ENCODE data around the gene NHERF1. TPM values are rescaled to one million over a fixed set of nuclear protein-coding genes. Genes with fewer than 3 reads are reported as not detected.

The NHERF1 gene
- total and polyA plus RNA-seq, 2 of the 4 experiments (the other 2 are of a cell fraction), result 3.8 to 11.8 TPM

DNA sequence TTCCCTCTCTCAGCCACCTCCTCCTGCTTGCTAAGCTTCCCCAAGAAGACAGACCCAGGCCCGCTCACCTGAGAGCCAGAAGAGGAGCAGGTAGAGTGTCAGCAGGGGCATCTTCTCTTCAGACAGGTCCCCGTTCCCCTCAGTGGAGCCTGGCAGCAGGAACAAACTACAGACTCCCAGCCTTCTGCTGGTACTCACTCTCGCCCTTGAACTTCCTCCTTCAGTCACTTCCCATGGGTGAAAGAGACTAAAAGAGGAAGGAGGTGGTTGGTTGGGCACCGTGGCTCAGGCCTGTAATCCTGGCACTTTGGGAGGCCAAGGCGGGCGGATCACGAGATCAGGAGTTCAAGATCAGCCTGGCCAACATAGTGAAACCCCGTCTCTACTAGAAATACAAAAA, 35.7 kb upstream of the NHERF1 start, which contains the start of gene CD300LF:
CD300LF (minus strand) TSS at position 168 of the 400 bp plus-strand sequence; CDS start at position 111, 57 bp downstream.
- Histone ChIP-seq H3K18ac (ENCODE audit: low read depth, low read length) (no peak within 1 kb of the TSS), H2BK5ac (ENCODE audit: low read depth, low read length, poor library complexity, severe bottlenecking) (no peak within 1 kb of the TSS), H3K4me3 (ENCODE audit: insufficient read depth, low read depth, low read length) (no peak within 1 kb of the TSS), H2AK9ac (replicated peaks; ENCODE audit: low read depth, low read length, poor library complexity) (no peak within 1 kb of the TSS), H2BK15ac (ENCODE audit: low read depth, low read length) (no peak within 1 kb of the TSS), H4K5ac (ENCODE audit: low read depth, low read length) (no peak within 1 kb of the TSS), H4K20me1 (ENCODE audit: insufficient read depth, low read length) (no peaks in the 10 kb centered on the region), H3K36me3 (ENCODE audit: control insufficient read depth, insufficient read depth, low read length) (no peaks in the 10 kb centered on the region), H3K4ac (ENCODE audit: low read depth, low read length) (no peak within 1 kb of the TSS), H3K4me1 (ENCODE audit: control insufficient read depth, insufficient read depth, low read length) (no peaks in the 10 kb centered on the region), H3K9me3 (ENCODE audit: control insufficient read depth, insufficient read depth, low read length) (no peaks in the 10 kb centered on the region), H3K27ac (ENCODE audit: insufficient read depth, low read length) (no peak within 1 kb of the TSS), H3K9me1 (ENCODE audit: insufficient read depth, low read length) (no peaks in the 10 kb centered on the region), H3K27me3 (ENCODE audit: control insufficient read depth, insufficient read depth, low read length) (peaks cover 1% of the 10 kb centered on the region), H4K91ac (ENCODE audit: insufficient read depth, low read depth, low read length) (no peak within 1 kb of the TSS), H3K9ac (ENCODE audit: low read depth, low read length) (no peak within 1 kb of the TSS), H3K56ac (ENCODE audit: extremely low read depth, insufficient read depth, low read length) (no peak within 1 kb of the TSS), H2BK120ac (ENCODE audit: low read depth, low read length) (no peak within 1 kb of the TSS), H3K23ac (ENCODE audit: low read depth, low read length) (no peak within 1 kb of the TSS), H3K14ac (replicated peaks; ENCODE audit: low read depth, low read length) (no peak within 1 kb of the TSS), H4K8ac (ENCODE audit: low read depth in 2 of 2, low read length in 2 of 2) (no peak within 1 kb of the TSS), H2BK20ac (ENCODE audit: low read depth, low read length) (no peak within 1 kb of the TSS), H3K4me2 (ENCODE audit: low read depth, low read length) (no peak within 1 kb of the TSS), H2AK5ac (ENCODE audit: low read depth, low read length) (no peak within 1 kb of the TSS), H3K79me1 (ENCODE audit: low read depth in 1 of 2, low read length in 2 of 2) (no peaks in the 10 kb centered on the region), H2AFZ (replicated peaks; ENCODE audit: low read length, poor library complexity) (peak within 1 kb of the TSS; percentile 43)
- intact Hi-C loops (cut with micrococcal nuclease) (no loop called here), dilution Hi-C loops (cut with HindIII; ENCODE audit: low sequenced_read_pairs, unreplicated experiment) (no loop called here), in situ Hi-C loops (cut with MboI; ENCODE audit: low sequenced_read_pairs) (no loop called here)
- no peak for DNase-seq
- no CpG with 5 or more reads among the region's 8 CpGs for WGBS, 2 experiments (ENCODE audit: extremely low coverage in 2 of 2, insufficient read length in 1 of 2)
- CTCF ChIA-PET, result no interaction called here
- BruUV-seq (replicated peaks), result no TSS peak
- TF ChIP-seq, protein P1, sequence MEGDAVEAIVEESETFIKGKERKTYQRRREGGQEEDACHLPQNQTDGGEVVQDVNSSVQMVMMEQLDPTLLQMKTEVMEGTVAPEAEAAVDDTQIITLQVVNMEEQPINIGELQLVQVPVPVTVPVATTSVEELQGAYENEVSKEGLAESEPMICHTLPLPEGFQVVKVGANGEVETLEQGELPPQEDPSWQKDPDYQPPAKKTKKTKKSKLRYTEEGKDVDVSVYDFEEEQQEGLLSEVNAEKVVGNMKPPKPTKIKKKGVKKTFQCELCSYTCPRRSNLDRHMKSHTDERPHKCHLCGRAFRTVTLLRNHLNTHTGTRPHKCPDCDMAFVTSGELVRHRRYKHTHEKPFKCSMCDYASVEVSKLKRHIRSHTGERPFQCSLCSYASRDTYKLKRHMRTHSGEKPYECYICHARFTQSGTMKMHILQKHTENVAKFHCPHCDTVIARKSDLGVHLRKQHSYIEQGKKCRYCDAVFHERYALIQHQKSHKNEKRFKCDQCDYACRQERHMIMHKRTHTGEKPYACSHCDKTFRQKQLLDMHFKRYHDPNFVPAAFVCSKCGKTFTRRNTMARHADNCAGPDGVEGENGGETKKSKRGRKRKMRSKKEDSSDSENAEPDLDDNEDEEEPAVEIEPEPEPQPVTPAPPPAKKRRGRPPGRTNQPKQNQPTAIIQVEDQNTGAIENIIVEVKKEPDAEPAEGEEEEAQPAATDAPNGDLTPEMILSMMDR (conservative IDR thresholded peaks at IDR 0.05; ENCODE audit: low read depth, low read length), result no peak
- TF ChIP-seq NFE2L2 (IDR thresholded peaks at IDR 0.05; ENCODE audit: low read depth, low read length), result no peak
- TF ChIP-seq CHD1 (IDR thresholded peaks at IDR 0.05; ENCODE audit: low read depth, low read length), result no peak
- no peak for TF ChIP-seq MXI1 (IDR thresholded peaks at IDR 0.05; ENCODE audit: borderline replicate concordance, low read depth, low read length)
- no peak for TF ChIP-seq MAFK (IDR thresholded peaks at IDR 0.05; ENCODE audit: low read depth, low read length)
- no peak for TF ChIP-seq RFX5 (IDR thresholded peaks at IDR 0.05; ENCODE audit: low read depth, low read length)
- TF ChIP-seq FOS (IDR thresholded peaks at IDR 0.05; ENCODE audit: low read depth, low read length), result no peak
- no peak for TF ChIP-seq BHLHE40 (IDR thresholded peaks at IDR 0.05; ENCODE audit: low read depth, low read length)
- no peak for TF ChIP-seq POLR2A (IDR thresholded peaks at IDR 0.05; ENCODE audit: low read depth, low read length)
- TF ChIP-seq, protein P2, sequence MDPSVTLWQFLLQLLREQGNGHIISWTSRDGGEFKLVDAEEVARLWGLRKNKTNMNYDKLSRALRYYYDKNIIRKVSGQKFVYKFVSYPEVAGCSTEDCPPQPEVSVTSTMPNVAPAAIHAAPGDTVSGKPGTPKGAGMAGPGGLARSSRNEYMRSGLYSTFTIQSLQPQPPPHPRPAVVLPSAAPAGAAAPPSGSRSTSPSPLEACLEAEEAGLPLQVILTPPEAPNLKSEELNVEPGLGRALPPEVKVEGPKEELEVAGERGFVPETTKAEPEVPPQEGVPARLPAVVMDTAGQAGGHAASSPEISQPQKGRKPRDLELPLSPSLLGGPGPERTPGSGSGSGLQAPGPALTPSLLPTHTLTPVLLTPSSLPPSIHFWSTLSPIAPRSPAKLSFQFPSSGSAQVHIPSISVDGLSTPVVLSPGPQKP (IDR thresholded peaks at IDR 0.05; ENCODE audit: borderline replicate concordance, low read depth, low read length), result no peak
- TF ChIP-seq RCOR1 (IDR thresholded peaks at IDR 0.05; ENCODE audit: insufficient replicate concordance, low read length), result no peak
- no peak for ATAC-seq (ENCODE audit: low read depth)
- POLR2A ChIA-PET (ENCODE audit: unreplicated experiment), result no interaction called here
